Trophoblast cell (in vitro differentiated cells and primary cell): ENCODE results near the gene PHLPP1.

Source experiments
- DNase-seq, 2 donors: peaks; one replicate each; pipeline ENCODE4 v3.0.0-alpha.2; 2016
- H2AFZ ChIP-seq: 2 replicates; pipeline ENCODE4 v1.6.1; 2013; ENCODE audit warnings: low read length, moderate library complexity, mild to moderate bottlenecking; ENCODE audit not compliant: insufficient read depth, poor library complexity
- H2AK5ac ChIP-seq: 2 replicates; pipeline ENCODE4 v1.6.1; 2013; ENCODE audit warnings: mild to moderate bottlenecking, low read length
- H2BK120ac ChIP-seq: 2 replicates; pipeline ENCODE4 v1.6.1; 2013; ENCODE audit warnings: low read length, mild to moderate bottlenecking, moderate library complexity; ENCODE audit not compliant: insufficient read depth, poor library complexity
- H2BK12ac ChIP-seq: 2 replicates; pipeline ENCODE4 v1.6.1; 2013; ENCODE audit warnings: mild to moderate bottlenecking, low read length, moderate library complexity
- H2BK5ac ChIP-seq: 2 replicates; pipeline ENCODE4 v1.6.1; 2013; ENCODE audit warnings: low read length, low read depth, moderate library complexity, mild to moderate bottlenecking; ENCODE audit not compliant: poor library complexity
- H3K14ac ChIP-seq: 2 replicates; pipeline ENCODE4 v1.6.1; 2013; ENCODE audit warnings: mild to moderate bottlenecking, low read length
- H3K18ac ChIP-seq: 2 replicates; pipeline ENCODE4 v1.6.1; 2013; ENCODE audit warnings: mild to moderate bottlenecking, low read length
- H3K23ac ChIP-seq: 2 replicates; pipeline ENCODE4 v1.6.1; 2013; ENCODE audit warnings: low read length
- H3K27ac ChIP-seq: 2 replicates; pipeline ENCODE4 v1.5.1; 2013; ENCODE audit warnings: low read depth, mild to moderate bottlenecking, inconsistent platforms, low read length, moderate library complexity
- H3K27me3 ChIP-seq: 2 replicates; pipeline ENCODE4 v1.6.1; 2013; ENCODE audit warnings: inconsistent platforms, mild to moderate bottlenecking, low read length, moderate library complexity; ENCODE audit not compliant: insufficient read depth
- H3K36me3 ChIP-seq, 2 experiments: 1 replicate in 1 of 2; 2 replicates in 1 of 2; pipeline ENCODE4 v1.6.1; 2013; ENCODE audit warnings: low read length in 2 of 2, mild to moderate bottlenecking in 2 of 2, moderate library complexity in 1 of 2; ENCODE audit not compliant: insufficient read depth in 2 of 2, control insufficient read depth in 1 of 2
- H3K4ac ChIP-seq: 2 replicates; pipeline ENCODE4 v1.6.1; 2013; ENCODE audit warnings: low read depth, mild to moderate bottlenecking, low read length, moderate library complexity
- H3K4me1 ChIP-seq, 2 experiments: 1 replicate in 1 of 2; 2 replicates in 1 of 2; pipeline ENCODE4 v1.6.1; 2013; ENCODE audit warnings: low read length in 2 of 2, mild to moderate bottlenecking in 2 of 2, moderate library complexity in 1 of 2; ENCODE audit not compliant: insufficient read depth in 2 of 2, control insufficient read depth in 1 of 2
- H3K4me2 ChIP-seq: 2 replicates; pipeline ENCODE4 v1.6.1; 2013; ENCODE audit warnings: inconsistent platforms, mild to moderate bottlenecking, low read length, moderate library complexity
- H3K4me3 ChIP-seq: 2 replicates; pipeline ENCODE4 v1.5.1; 2013; ENCODE audit warnings: mild to moderate bottlenecking, low read depth, low read length, inconsistent platforms
- H3K79me1 ChIP-seq: one replicate; pipeline ENCODE4 v1.6.1; 2013; ENCODE audit warnings: low read length
- H3K79me2 ChIP-seq: 2 replicates; pipeline ENCODE4 v1.6.1; 2013; ENCODE audit warnings: low read length, mild to moderate bottlenecking; ENCODE audit not compliant: control insufficient read depth, insufficient read depth, poor library complexity
- H3K9ac ChIP-seq: 2 replicates; pipeline ENCODE4 v1.6.1; 2013; ENCODE audit warnings: mild to moderate bottlenecking, low read length
- H3K9me3 ChIP-seq: 2 replicates; pipeline ENCODE4 v1.6.1; 2013; ENCODE audit warnings: low read depth, mild to moderate bottlenecking, control low read depth, inconsistent platforms, low read length; ENCODE audit not compliant: insufficient read depth
- H4K12ac ChIP-seq: 2 replicates; pipeline ENCODE4 v1.6.1; 2013; ENCODE audit warnings: low read depth, mild to moderate bottlenecking, low read length, moderate library complexity
- H4K8ac ChIP-seq: 2 replicates; pipeline ENCODE4 v1.6.1; 2013; ENCODE audit warnings: low read depth, mild to moderate bottlenecking, low read length, moderate library complexity
- H4K91ac ChIP-seq: one replicate; pipeline ENCODE4 v1.6.1; 2013; ENCODE audit warnings: low read depth, mild to moderate bottlenecking, low read length, moderate library complexity
- WGBS: extraction: QIAGEN DNeasy Blood & Tissue Kit; methylation state at CpG from one replicate; pipeline ENCODE4 v1.1.7; 2013; ENCODE audit warnings: missing lambda C conversion rate; ENCODE audit not compliant: insufficient read length, insufficient coverage; ENCODE audit errors: extremely low coverage; 5-methylcytosine and 5-hydroxymethylcytosine counted together

PHLPP1 gene

GRCh38 chr18:62925031-62925688, 209.8 kb downstream of the PHLPP1 start:
- Histone ChIP-seq H3K9me3 (no peaks in the 10 kb centered on the region), H3K4me3 (no peak overlapping the region), H3K9ac (no peak overlapping the region), H2AFZ (no peak overlapping the region), H3K4me1 (no peaks in the 10 kb centered on the region), H2AK5ac (no peak overlapping the region), H4K12ac (no peak overlapping the region), H3K79me1 (no peaks in the 10 kb centered on the region), H2BK12ac (no peak overlapping the region), H3K79me2 (no peaks in the 10 kb centered on the region), H3K4ac (no peak overlapping the region), H2BK120ac (no peak overlapping the region), H4K91ac (no peak overlapping the region), H3K4me2 (no peak overlapping the region), H3K18ac (no peak overlapping the region), H3K27me3 (no peaks in the 10 kb centered on the region), H3K14ac (no peak overlapping the region), H3K27ac (no peak overlapping the region), H3K23ac (no peak overlapping the region), H4K8ac (no peak overlapping the region), H2BK5ac (no peak overlapping the region), H3K36me3 (peaks cover 0 to 3% of the 10 kb centered on the region in 2 experiments)
- no peak for DNase-seq
- WGBS, result no CpG with 5 or more reads among the region's 5 CpGs

- H3K79me1 ChIP-seq, result no peaks in the 10 kb centered on the region
- WGBS, result no CpG with 5 or more reads among the region's 1 CpG
- no peak overlapping the region for H4K91ac ChIP-seq
- no peak overlapping the region for H3K4me2 ChIP-seq
- H3K14ac ChIP-seq, result no peak overlapping the region
- H3K27me3 ChIP-seq, result no peaks in the 10 kb centered on the region
- no peak overlapping the region for H4K8ac ChIP-seq
- H4K12ac ChIP-seq, result no peak overlapping the region
- H2AFZ ChIP-seq, result no peak overlapping the region
- H2BK5ac ChIP-seq, result no peak overlapping the region
- peak in 1 of 2 donors; percentile 16 for DNase-seq
- H3K23ac ChIP-seq, result no peak overlapping the region
- no peaks in the 10 kb centered on the region for H3K36me3 ChIP-seq
- H2BK12ac ChIP-seq, result no peak overlapping the region
- no peak overlapping the region for H3K27ac ChIP-seq
- H2BK120ac ChIP-seq, result no peak overlapping the region
- H3K4ac ChIP-seq, result no peak overlapping the region
- H3K4me3 ChIP-seq, result no peak overlapping the region
- no peak overlapping the region for H2AK5ac ChIP-seq
- H3K79me2 ChIP-seq, result no peaks in the 10 kb centered on the region
- no peak overlapping the region for H3K9ac ChIP-seq
- no peak overlapping the region for H3K18ac ChIP-seq
- H3K9me3 ChIP-seq, result no peaks in the 10 kb centered on the region
- H3K4me1 ChIP-seq, result no peaks in the 10 kb centered on the region
These were observed 213.0 kb downstream of the PHLPP1 start for GRCh38 chr18:62928326-62928725.

GRCh38 chr18:62933261-62933887, 218.0 kb downstream of the PHLPP1 start:
- Histone ChIP-seq H2BK12ac (no peak overlapping the region), H3K9ac (no peak overlapping the region), H3K23ac (no peak overlapping the region), H3K27me3 (no peaks in the 10 kb centered on the region), H2AK5ac (no peak overlapping the region), H3K4me1 (no peaks in the 10 kb centered on the region), H2BK120ac (no peak overlapping the region), H3K14ac (no peak overlapping the region), H3K79me2 (no peaks in the 10 kb centered on the region), H2AFZ (no peak overlapping the region), H2BK5ac (no peak overlapping the region), H3K4me3 (no peak overlapping the region), H3K4me2 (no peak overlapping the region), H3K79me1 (no peaks in the 10 kb centered on the region), H3K4ac (no peak overlapping the region), H4K12ac (no peak overlapping the region), H3K36me3 (no peaks in the 10 kb centered on the region), H3K27ac (no peak overlapping the region), H4K8ac (no peak overlapping the region), H3K9me3 (no peaks in the 10 kb centered on the region), H3K18ac (no peak overlapping the region), H4K91ac (no peak overlapping the region)
- DNase-seq, result no peak
- no CpG with 5 or more reads among the region's 2 CpGs for WGBS

GRCh38 chr18:62935994-62936393, 220.7 kb downstream of the PHLPP1 start:
- H3K27ac ChIP-seq, result no peak overlapping the region
- H3K36me3 ChIP-seq, result no peaks in the 10 kb centered on the region
- no peak overlapping the region for H3K4me3 ChIP-seq
- H3K23ac ChIP-seq, result no peak overlapping the region
- no peak overlapping the region for H4K12ac ChIP-seq
- no peak overlapping the region for H2BK5ac ChIP-seq
- no peak overlapping the region for H3K4ac ChIP-seq
- no peak overlapping the region for H3K14ac ChIP-seq
- WGBS, result no CpG with 5 or more reads among the region's 3 CpGs
- H3K79me2 ChIP-seq, result no peaks in the 10 kb centered on the region
- H3K9ac ChIP-seq, result no peak overlapping the region
- no peak overlapping the region for H2AFZ ChIP-seq
- no peak for DNase-seq
- H3K18ac ChIP-seq, result no peak overlapping the region
- H3K9me3 ChIP-seq, result no peaks in the 10 kb centered on the region
- H4K8ac ChIP-seq, result no peak overlapping the region
- no peaks in the 10 kb centered on the region for H3K27me3 ChIP-seq
- H4K91ac ChIP-seq, result no peak overlapping the region
- H3K4me2 ChIP-seq, result no peak overlapping the region
- H2BK120ac ChIP-seq, result no peak overlapping the region
- H3K79me1 ChIP-seq, result no peaks in the 10 kb centered on the region
- no peaks in the 10 kb centered on the region for H3K4me1 ChIP-seq
- no peak overlapping the region for H2BK12ac ChIP-seq
- no peak overlapping the region for H2AK5ac ChIP-seq
